HepG2 (cell line): ENCODE measurements around the gene CATSPERD. TPM values are rescaled to one million over a fixed set of nuclear protein-coding genes. Genes with fewer than 3 reads are reported as not detected.

Experiments
- KDM6A ChIP-seq: IDR thresholded peaks from 2 replicates; pipeline ENCODE4 v1.6.1; 2016; ENCODE audit warnings: low read depth
- MXD3 ChIP-seq: IDR thresholded peaks from 2 replicates; pipeline ENCODE4 v1.6.1; 2016; ENCODE audit warnings: mild to moderate bottlenecking, missing biosample characterization, missing genetic modification reagents
- NR2C2 ChIP-seq: sonication (generic); formaldehyde crosslinking; IDR thresholded peaks from 2 replicates; pipeline ENCODE4 v1.4.0; 2020; ENCODE audit warnings: missing genetic modification reagents, mild to moderate bottlenecking, moderate library complexity, borderline replicate concordance
- PHF21A ChIP-seq: sonication (generic); formaldehyde crosslinking; IDR thresholded peaks from 2 replicates; pipeline ENCODE4 v1.5.0; 2020; ENCODE audit warnings: mild to moderate bottlenecking, missing genetic modification reagents
- POGZ ChIP-seq: sonication (generic); formaldehyde crosslinking; IDR thresholded peaks from 2 replicates; pipeline ENCODE4 v1.4.0; 2020; ENCODE audit warnings: mild to moderate bottlenecking, missing genetic modification reagents
- PRDM10 ChIP-seq: sonication (generic); formaldehyde crosslinking; IDR thresholded peaks from 2 replicates; pipeline ENCODE4 v1.4.0; 2020; ENCODE audit warnings: low read depth, missing genetic modification reagents
- SIX1 ChIP-seq: sonication (generic); formaldehyde crosslinking; IDR thresholded peaks from 2 replicates; pipeline ENCODE4 v1.4.0; 2020; ENCODE audit warnings: missing genetic modification reagents, borderline replicate concordance
- STAT5B ChIP-seq: sonication (generic); formaldehyde crosslinking; IDR thresholded peaks from 2 replicates; pipeline ENCODE4 v1.4.0; 2020; ENCODE audit warnings: missing genetic modification reagents
- TFE3 ChIP-seq: IDR thresholded peaks from 2 replicates; pipeline ENCODE4 v1.6.1; 2016
- ZMYM3 ChIP-seq: sonication (generic); formaldehyde crosslinking; IDR thresholded peaks from 2 replicates; pipeline ENCODE4 v1.5.1; 2020; ENCODE audit warnings: mild to moderate bottlenecking, missing genetic modification reagents
- ZNF24 ChIP-seq: fragments of 450-650 bp; IDR thresholded peaks from 2 replicates; pipeline ENCODE4 v1.6.1; 2017; ENCODE audit warnings: antibody characterized with exemption, mild to moderate bottlenecking
- ZNF772 ChIP-seq: sonication (generic); formaldehyde crosslinking; IDR thresholded peaks from 2 replicates; pipeline ENCODE4 v1.5.0; 2020; ENCODE audit warnings: mild to moderate bottlenecking, missing genetic modification reagents
- polyA plus RNA-seq, 8 experiments: library from polyadenylated mRNA; depleted of rRNA in 3 of 8; stranded (reverse) in 7 of 8; unstranded in 1 of 8; fragments of >200 nt; fragmentation: Illumina TruSeq in 4 of 8; extraction: Trizol in 4 of 8; gene quantifications; 2 replicates each; pipeline versions ENCODE4 v1.2.1 to v1.2.3, GENCODE V29; 2011 to 2016; ENCODE audit warnings: low read depth in 4 of 8, missing spikeins in 1 of 8, mixed read lengths in 1 of 8; ENCODE audit not compliant: insufficient read depth in 1 of 8
- total RNA-seq, 5 experiments: library from RNA; depleted of rRNA; stranded (reverse); fragments of >200 nt; fragmentation: Illumina TruSeq; extraction: Trizol; gene quantifications; 2 replicates each; pipeline ENCODE4 v1.2.3, GENCODE V29; 2016; ENCODE audit warnings: low read depth in 1 of 5
- TF ChIP-seq, protein P1 (sequence below): sonication (generic); formaldehyde crosslinking; IDR thresholded peaks from 2 replicates; pipeline ENCODE4 v1.4.0; 2020; ENCODE audit warnings: missing genetic modification reagents, mild to moderate bottlenecking, borderline replicate concordance
- TF ChIP-seq, protein P2 (sequence below): sonication (generic); formaldehyde crosslinking; IDR thresholded peaks from 2 replicates; pipeline ENCODE4 v1.5.1; 2020; ENCODE audit warnings: mild to moderate bottlenecking, missing genetic modification reagents, borderline replicate concordance

CATSPERD gene
- total and polyA plus RNA-seq, 2 of the 13 experiments (the other 11 are each of a cell fraction or from before 2014, with no cell fraction given): 0.04 TPM; not detected in 1

GRCh38 chr19:5827891-5828660 lies 107.6 kb downstream of the CATSPERD start (continued):
- peak; percentile 34; the same call in 1 of the 2 replicates for TF ChIP-seq SIX1
- TF ChIP-seq ZMYM3 (CRISPR knock-in tag): peak; percentile 37; the same call in 1 of the 2 replicates
- 0 out of 2 replicates have a peak, but pooled peaks have one; percentile 36 for TF ChIP-seq KDM6A (CRISPR knock-in tag)
- TF ChIP-seq POGZ (CRISPR knock-in tag): peak; percentile 89
- no peak for TF ChIP-seq STAT5B (CRISPR knock-in tag)
- TF ChIP-seq TFE3 (CRISPR knock-in tag): 0 out of 2 replicates have a peak, but pooled peaks have one; percentile 55
- TF ChIP-seq MXD3 (CRISPR knock-in tag): peak; percentile 78; the same call in 1 of the 2 replicates
- TF ChIP-seq PHF21A (CRISPR knock-in tag): peak; percentile 61; the same call in 1 of the 2 replicates
- TF ChIP-seq PRDM10: no peak
- TF ChIP-seq, protein P1, sequence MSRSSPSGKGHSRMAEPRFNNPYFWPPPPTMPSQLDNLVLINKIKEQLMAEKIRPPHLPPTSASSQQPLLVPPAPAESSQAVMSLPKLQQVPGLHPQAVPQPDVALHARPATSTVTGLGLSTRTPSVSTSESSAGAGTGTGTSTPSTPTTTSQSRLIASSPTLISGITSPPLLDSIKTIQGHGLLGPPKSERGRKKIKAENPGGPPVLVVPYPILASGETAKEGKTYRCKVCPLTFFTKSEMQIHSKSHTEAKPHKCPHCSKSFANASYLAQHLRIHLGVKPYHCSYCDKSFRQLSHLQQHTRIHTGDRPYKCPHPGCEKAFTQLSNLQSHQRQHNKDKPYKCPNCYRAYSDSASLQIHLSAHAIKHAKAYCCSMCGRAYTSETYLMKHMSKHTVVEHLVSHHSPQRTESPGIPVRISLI (CRISPR knock-in tag): peak; percentile 16; the same call in 1 of the 2 replicates
- TF ChIP-seq ZNF24: no peak
- TF ChIP-seq, protein P2, sequence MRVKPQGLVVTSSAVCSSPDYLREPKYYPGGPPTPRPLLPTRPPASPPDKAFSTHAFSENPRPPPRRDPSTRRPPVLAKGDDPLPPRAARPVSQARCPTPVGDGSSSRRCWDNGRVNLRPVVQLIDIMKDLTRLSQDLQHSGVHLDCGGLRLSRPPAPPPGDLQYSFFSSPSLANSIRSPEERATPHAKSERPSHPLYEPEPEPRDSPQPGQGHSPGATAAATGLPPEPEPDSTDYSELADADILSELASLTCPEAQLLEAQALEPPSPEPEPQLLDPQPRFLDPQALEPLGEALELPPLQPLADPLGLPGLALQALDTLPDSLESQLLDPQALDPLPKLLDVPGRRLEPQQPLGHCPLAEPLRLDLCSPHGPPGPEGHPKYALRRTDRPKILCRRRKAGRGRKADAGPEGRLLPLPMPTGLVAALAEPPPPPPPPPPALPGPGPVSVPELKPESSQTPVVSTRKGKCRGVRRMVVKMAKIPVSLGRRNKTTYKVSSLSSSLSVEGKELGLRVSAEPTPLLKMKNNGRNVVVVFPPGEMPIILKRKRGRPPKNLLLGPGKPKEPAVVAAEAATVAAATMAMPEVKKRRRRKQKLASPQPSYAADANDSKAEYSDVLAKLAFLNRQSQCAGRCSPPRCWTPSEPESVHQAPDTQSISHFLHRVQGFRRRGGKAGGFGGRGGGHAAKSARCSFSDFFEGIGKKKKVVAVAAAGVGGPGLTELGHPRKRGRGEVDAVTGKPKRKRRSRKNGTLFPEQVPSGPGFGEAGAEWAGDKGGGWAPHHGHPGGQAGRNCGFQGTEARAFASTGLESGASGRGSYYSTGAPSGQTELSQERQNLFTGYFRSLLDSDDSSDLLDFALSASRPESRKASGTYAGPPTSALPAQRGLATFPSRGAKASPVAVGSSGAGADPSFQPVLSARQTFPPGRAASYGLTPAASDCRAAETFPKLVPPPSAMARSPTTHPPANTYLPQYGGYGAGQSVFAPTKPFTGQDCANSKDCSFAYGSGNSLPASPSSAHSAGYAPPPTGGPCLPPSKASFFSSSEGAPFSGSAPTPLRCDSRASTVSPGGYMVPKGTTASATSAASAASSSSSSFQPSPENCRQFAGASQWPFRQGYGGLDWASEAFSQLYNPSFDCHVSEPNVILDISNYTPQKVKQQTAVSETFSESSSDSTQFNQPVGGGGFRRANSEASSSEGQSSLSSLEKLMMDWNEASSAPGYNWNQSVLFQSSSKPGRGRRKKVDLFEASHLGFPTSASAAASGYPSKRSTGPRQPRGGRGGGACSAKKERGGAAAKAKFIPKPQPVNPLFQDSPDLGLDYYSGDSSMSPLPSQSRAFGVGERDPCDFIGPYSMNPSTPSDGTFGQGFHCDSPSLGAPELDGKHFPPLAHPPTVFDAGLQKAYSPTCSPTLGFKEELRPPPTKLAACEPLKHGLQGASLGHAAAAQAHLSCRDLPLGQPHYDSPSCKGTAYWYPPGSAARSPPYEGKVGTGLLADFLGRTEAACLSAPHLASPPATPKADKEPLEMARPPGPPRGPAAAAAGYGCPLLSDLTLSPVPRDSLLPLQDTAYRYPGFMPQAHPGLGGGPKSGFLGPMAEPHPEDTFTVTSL (CRISPR knock-in tag): 0 out of 2 replicates have a peak, but pooled peaks have one; percentile 41
- TF ChIP-seq ZNF772 (CRISPR knock-in tag): peak; percentile 95
- peak; percentile 83 for TF ChIP-seq NR2C2 (CRISPR knock-in tag)
